Glutamatergic neuron (in vitro differentiated cells): ENCODE measurements around the gene PAQR8. TPM values are rescaled to one million over a fixed set of nuclear protein-coding genes. Genes with fewer than 3 reads are reported as not detected.
"Not testable (repeated sequence)": the region's sequence is repeated elsewhere in the genome, so short reads cannot be mapped to it uniquely, and the experiment has no call there.

Source experiments
- DNase-seq: peaks from one replicate; pipeline ENCODE4 v3.0.0; 2022
- H3K27ac Mint-ChIP-seq: one replicate; pipeline ENCODE4 v1.8.0; 2020; ENCODE audit warnings: mild to moderate bottlenecking, mixed read lengths, inconsistent platforms; ENCODE audit not compliant: unreplicated experiment
- H3K27me3 Mint-ChIP-seq: one replicate; pipeline ENCODE4 v1.8.0; 2020; ENCODE audit warnings: mild to moderate bottlenecking, moderate library complexity, mixed read lengths, inconsistent platforms; ENCODE audit not compliant: unreplicated experiment
- H3K36me3 Mint-ChIP-seq: one replicate; pipeline ENCODE4 v1.8.0; 2020; ENCODE audit warnings: mild to moderate bottlenecking, mixed read lengths, inconsistent platforms; ENCODE audit not compliant: unreplicated experiment
- H3K4me1 Mint-ChIP-seq: one replicate; pipeline ENCODE4 v1.8.0; 2020; ENCODE audit warnings: mild to moderate bottlenecking, low read depth, mixed read lengths, inconsistent platforms; ENCODE audit not compliant: unreplicated experiment
- H3K4me3 Mint-ChIP-seq: one replicate; pipeline ENCODE4 v1.8.0; 2020; ENCODE audit warnings: mild to moderate bottlenecking, mixed read lengths, inconsistent platforms; ENCODE audit not compliant: unreplicated experiment
- H3K9me3 Mint-ChIP-seq: one replicate; pipeline ENCODE4 v1.8.0; 2020; ENCODE audit warnings: mild to moderate bottlenecking, moderate library complexity, mixed read lengths, inconsistent platforms; ENCODE audit not compliant: unreplicated experiment
- CTCF ChIP-seq: fragments of 200-600 bp; sonication (generic); IDR thresholded peaks from one replicate; pipeline ENCODE4 v1.5.0; 2021; ENCODE audit not compliant: partially characterized antibody, unreplicated experiment
- total RNA-seq: library from RNA; stranded (reverse); fragmentation: NEBNext Ultra II Directional; extraction: Animal tissue kit (Norgen Biotek cat#: 25700); gene quantifications from one replicate; pipeline ENCODE4 v1.2.1, GENCODE V29; 2021; ENCODE audit not compliant: unreplicated experiment

Gene PAQR8
- total RNA-seq, 1 donor from 2014 or later = 2.7 TPM

- Mint-ChIP-seq H3K4me1 (peaks cover 3% of the 10 kb centered on the region), H3K36me3 (no peaks in the 10 kb centered on the region), H3K27ac (no peak overlapping the region), H3K27me3 (peaks cover 2% of the 10 kb centered on the region), H3K4me3 (no peak overlapping the region), H3K9me3 (peaks cover 4% of the 10 kb centered on the region)
- TF ChIP-seq CTCF = no peak
- DNase-seq = no peak
These were observed 61.5 kb downstream of the PAQR8 start for GRCh38 chr6:52423448-52423847.

DNA sequence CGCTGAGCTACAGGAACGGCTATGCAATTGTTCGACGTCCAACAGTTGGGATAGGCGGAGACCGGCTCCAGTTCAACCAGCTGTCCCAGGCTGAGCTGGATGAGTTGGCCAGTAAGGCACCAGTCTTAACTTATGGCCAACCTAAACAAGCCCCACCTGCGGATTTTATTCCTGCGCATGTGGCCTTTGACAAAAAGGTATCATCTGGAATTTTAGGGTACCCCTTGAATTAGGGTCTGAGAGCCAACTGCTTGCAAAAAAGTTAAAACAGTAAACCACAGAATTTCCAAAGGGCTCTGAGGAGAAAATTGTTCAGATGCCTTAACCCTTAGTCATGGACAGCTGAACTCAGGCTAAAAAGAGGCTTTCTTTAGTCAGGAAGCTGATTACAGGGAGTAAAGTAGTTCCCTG lies 62.0 kb downstream of the PAQR8 start:
- no peak for TF ChIP-seq CTCF
- no peak for DNase-seq
- Mint-ChIP-seq H3K27me3 (peaks cover 2% of the 10 kb centered on the region), H3K27ac (no peak overlapping the region), H3K9me3 (peaks cover 4% of the 10 kb centered on the region), H3K4me3 (no peak overlapping the region), H3K4me1 (peaks cover 3% of the 10 kb centered on the region), H3K36me3 (no peaks in the 10 kb centered on the region)

DNA sequence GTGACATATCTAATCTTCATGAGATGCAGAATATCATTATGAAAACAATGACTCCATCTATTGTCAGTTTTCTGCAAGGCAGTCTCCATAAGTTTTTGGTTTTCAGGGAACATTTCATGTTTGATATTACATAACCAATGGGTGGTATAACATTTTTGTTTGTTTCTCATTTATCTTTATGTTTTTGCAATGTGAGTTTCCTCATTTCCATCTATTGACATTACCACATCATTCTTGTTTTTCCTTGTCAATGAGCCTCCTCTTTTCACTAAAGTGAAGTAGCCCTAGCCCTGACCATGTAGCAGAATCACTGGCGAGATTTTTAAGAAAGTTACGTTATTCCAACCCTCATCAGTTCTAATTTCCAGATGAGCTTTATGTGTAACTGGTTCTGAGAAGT lies 62.6 kb downstream of the PAQR8 start:
- no peak for TF ChIP-seq CTCF
- peaks cover under 1% of the 10 kb centered on the region for H3K27me3 Mint-ChIP-seq
- no peak for DNase-seq
- H3K4me1 Mint-ChIP-seq = no peaks in the 10 kb centered on the region
- no peak overlapping the region for H3K27ac Mint-ChIP-seq
- H3K36me3 Mint-ChIP-seq = no peaks in the 10 kb centered on the region
- H3K4me3 Mint-ChIP-seq = no peak overlapping the region
- H3K9me3 Mint-ChIP-seq = no peaks in the 10 kb centered on the region

- Mint-ChIP-seq H3K9me3 (no peaks in the 10 kb centered on the region), H3K27ac (no peak overlapping the region), H3K36me3 (no peaks in the 10 kb centered on the region), H3K4me1 (no peaks in the 10 kb centered on the region), H3K27me3 (no peaks in the 10 kb centered on the region), H3K4me3 (no peak overlapping the region)
- no peak for DNase-seq
- TF ChIP-seq CTCF = no peak
These were observed 64.7 kb downstream of the PAQR8 start for GRCh38 chr6:52426667-52427066.

DNA sequence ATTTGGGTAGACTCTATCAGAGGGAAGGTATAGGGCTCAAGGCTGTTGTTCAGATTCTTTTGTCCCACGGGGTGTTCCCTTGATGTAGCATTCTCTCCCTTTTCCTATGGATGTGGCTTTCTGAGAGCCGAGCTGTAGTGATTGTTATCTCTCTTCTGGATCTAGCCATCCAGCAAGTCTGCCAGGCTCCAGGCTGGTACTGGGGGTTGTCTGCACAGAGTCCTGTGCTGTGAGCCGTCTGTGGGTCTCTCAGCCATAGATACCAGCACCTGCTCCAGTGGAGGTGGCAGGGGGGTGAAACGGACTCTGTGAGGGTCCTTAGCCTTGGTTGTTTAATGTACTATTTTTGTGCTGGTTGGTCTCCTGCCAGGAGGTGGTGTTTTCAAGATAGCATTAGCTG lies 71.3 kb downstream of the PAQR8 start:
- H3K4me1 Mint-ChIP-seq, H3K27ac Mint-ChIP-seq, DNase-seq, H3K27me3 Mint-ChIP-seq, H3K36me3 Mint-ChIP-seq, H3K4me3 Mint-ChIP-seq, H3K9me3 Mint-ChIP-seq: not testable (repeated sequence)

DNA sequence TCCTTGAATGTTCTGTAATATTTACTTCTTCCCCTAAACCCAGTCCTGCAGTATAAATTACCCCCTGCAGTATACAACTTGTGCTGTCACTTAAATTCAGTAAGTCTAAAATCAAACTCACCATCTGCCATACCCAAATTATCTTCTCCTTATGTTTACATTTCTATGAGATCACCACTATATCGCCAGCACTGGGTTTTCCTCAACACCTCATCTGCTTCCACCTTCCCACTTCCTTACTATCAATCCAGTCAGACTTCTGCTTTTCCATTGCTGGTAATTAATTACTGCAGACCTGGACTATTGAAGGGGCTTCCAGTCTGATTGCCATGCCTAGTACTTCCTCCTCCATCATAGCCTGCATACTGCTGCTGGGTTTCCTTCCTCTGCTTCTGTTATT lies 73.4 kb downstream of the PAQR8 start:
- no peaks in the 10 kb centered on the region for H3K27me3 Mint-ChIP-seq
- no peaks in the 10 kb centered on the region for H3K4me1 Mint-ChIP-seq
- no peaks in the 10 kb centered on the region for H3K36me3 Mint-ChIP-seq
- H3K9me3 Mint-ChIP-seq = no peaks in the 10 kb centered on the region
- no peak for TF ChIP-seq CTCF
- DNase-seq = no peak
- no peak overlapping the region for H3K27ac Mint-ChIP-seq
- H3K4me3 Mint-ChIP-seq = no peak overlapping the region
